IMR-90 (cell line): ENCODE results near the gene ERCC8.

Experiments
- CEBPB ChIP-seq: IDR thresholded peaks from 2 replicates; pipeline ENCODE4 v1.6.1; 2012; ENCODE audit warnings: low read depth, low read length, improper control_type of control experiment
- POLR2A ChIP-seq: IDR thresholded peaks from 2 replicates; pipeline ENCODE4 v1.6.1; 2012; ENCODE audit warnings: mild to moderate bottlenecking, low read depth, low read length
- TF ChIP-seq, protein P1 (sequence below): conservative IDR thresholded peaks from 2 replicates; pipeline ENCODE4 v1.5.1; 2012; ENCODE audit warnings: mild to moderate bottlenecking, low read depth, low read length, improper control_type of control experiment
- TF ChIP-seq, protein P2 (sequence below): fragments of 150-350 bp; IDR thresholded peaks from 2 replicates; pipeline ENCODE4 v1.6.1; 2017; ENCODE audit warnings: mild to moderate bottlenecking, antibody characterized with exemption, low read length, low read depth

DNA sequence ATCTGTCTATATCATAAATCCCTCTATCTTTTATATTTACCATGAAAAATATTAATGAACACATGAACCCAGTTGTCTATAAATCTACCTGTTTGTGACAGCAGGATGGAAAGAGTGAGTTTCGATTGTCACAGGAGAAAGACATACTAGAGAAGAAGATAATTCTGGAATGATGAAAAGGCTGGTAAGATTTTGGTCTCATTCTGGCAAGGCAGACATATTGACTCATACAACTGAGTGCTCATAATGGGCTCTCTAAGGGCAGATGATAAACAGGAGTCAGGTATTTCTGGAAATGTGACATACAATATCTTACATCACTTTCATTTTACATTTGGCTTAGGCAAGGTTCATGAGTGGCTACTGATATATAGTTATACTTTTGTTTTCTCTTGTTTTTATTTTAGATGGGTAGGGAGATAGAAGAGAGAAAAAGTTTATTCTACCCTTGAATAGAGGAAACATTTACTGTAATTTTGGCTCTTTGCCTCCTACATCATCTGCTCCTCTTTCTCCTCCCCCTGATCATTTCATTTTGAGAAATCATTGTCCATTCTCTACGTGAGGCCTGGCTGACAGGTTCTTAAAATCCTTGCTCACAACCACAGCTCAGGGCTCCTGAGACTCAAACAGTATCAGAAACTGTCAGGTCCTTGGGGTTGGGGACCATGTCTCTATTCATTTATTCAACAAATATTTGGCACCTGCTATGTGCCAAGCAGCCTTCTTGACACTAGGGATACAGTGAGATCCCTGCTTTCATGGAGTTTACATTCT lies 115.2 kb downstream of the ERCC8 start:
- TF ChIP-seq, protein P1, sequence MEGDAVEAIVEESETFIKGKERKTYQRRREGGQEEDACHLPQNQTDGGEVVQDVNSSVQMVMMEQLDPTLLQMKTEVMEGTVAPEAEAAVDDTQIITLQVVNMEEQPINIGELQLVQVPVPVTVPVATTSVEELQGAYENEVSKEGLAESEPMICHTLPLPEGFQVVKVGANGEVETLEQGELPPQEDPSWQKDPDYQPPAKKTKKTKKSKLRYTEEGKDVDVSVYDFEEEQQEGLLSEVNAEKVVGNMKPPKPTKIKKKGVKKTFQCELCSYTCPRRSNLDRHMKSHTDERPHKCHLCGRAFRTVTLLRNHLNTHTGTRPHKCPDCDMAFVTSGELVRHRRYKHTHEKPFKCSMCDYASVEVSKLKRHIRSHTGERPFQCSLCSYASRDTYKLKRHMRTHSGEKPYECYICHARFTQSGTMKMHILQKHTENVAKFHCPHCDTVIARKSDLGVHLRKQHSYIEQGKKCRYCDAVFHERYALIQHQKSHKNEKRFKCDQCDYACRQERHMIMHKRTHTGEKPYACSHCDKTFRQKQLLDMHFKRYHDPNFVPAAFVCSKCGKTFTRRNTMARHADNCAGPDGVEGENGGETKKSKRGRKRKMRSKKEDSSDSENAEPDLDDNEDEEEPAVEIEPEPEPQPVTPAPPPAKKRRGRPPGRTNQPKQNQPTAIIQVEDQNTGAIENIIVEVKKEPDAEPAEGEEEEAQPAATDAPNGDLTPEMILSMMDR, result no peak
- TF ChIP-seq, protein P2, sequence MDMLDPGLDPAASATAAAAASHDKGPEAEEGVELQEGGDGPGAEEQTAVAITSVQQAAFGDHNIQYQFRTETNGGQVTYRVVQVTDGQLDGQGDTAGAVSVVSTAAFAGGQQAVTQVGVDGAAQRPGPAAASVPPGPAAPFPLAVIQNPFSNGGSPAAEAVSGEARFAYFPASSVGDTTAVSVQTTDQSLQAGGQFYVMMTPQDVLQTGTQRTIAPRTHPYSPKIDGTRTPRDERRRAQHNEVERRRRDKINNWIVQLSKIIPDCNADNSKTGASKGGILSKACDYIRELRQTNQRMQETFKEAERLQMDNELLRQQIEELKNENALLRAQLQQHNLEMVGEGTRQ, result no peak
- TF ChIP-seq POLR2A (no peak), CEBPB (no peak)
